Glomerular endothelial cell (primary cell): ENCODE results near the gene NEURL4. TPM values are rescaled to one million over a fixed set of nuclear protein-coding genes. Genes with fewer than 3 reads are reported as not detected.
"Not testable (repeated sequence)": the region's sequence is repeated elsewhere in the genome, so short reads cannot be mapped to it uniquely, and the experiment has no call there.

Experiments
- DNase-seq: peaks from one replicate; pipeline ENCODE4 v3.0.0-alpha.2; 2011; ENCODE audit warnings: low read depth, low spot score; ENCODE audit errors: extremely low read depth
- total RNA-seq: library from RNA; depleted of rRNA; stranded (reverse); fragments of >200 nt; gene quantifications from 2 replicates; pipeline ENCODE4 v1.2.3, GENCODE V29; 2015

The NEURL4 gene
- 15.5 and 16.4 TPM in 2 replicates for total RNA-seq

DNA sequence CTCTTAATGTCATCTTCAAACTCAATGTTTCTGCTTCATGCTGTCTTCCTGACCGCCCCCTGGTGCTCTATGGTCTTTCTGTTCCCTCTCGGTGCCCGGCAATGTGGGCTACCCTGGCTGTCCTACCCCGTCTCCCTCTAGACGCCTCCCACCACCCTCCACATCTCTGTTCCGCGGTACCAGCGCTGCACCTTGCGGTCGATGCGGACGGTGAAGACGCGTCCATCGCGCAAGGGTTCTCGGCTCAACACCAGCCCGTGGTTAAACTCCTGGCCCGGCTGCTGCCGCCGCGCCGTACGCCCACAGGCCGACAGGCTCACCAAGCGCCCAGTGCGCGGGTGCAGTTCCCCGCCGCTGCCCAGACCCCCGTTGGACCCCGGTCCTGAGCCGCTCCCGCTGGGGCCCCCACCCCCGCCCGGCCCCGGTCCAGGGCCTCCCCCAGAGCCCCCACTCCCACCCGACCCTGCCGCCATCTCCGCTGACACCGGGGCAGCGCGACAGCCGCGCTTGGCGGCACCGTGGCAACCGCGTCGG, at the start of gene NEURL4:
NEURL4 (minus strand) TSS at position 496 of the 534 bp plus-strand sequence; CDS start at position 473, 23 bp downstream.
- no peak for DNase-seq

DNA sequence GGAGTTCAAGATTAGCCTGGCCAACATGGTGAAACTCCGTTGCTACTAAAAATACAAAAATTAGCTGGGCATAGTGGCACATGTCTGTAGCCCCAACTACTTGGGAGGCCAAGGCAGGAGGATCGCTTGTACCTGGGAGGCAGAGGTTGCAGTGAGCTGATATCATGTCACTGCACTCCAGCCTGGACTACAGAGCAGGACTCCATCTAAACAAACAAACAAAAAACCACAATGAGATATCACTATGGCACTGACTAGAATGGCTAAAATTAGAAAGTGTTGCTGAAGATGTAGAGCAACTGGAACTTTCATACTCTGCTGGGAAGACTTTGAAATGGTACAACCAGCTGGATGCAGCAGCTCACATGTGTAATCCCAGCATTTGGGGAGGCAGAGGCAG, 45.2 kb upstream of the NEURL4 start:
- no peak for DNase-seq

DNA sequence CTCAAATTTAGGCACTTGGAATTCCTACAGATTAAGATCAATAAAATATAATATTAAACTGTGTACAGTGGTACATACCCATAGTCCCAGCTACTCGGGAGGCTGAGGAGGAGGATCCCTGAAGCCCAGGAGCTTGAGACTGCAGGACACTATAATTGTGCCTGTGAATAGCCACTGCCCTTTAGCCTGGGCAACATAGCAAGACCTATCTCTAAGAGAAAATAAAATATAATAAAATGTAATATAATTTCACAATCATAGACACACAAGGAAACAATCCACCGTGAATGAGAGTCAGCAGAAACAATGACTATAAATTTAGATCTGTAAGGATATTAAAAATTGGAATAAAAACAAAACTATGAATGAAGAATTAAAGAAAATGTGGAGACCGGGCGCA, 41.7 kb upstream of the NEURL4 start:
- no peak for DNase-seq

DNA sequence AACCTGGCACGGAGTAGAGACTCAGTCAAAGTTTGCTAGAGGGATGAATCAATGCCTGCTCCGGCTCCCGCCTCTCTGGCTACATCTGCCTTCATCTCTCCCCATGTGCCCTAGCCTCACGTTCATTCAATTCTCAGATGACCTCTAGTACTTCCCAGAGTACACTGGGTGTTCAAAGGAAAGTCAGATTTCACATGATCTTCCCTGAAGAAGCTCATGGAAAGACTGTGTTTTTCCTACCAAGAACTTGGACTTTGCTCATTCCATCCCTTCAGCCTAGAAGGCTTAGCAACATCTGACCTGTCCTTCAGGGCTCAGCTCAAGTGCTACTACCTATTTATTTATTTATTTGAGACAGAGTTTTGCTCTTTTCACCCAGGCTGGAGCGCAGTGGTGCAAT, 40.7 kb upstream of the NEURL4 start:
- no peak for DNase-seq

DNA sequence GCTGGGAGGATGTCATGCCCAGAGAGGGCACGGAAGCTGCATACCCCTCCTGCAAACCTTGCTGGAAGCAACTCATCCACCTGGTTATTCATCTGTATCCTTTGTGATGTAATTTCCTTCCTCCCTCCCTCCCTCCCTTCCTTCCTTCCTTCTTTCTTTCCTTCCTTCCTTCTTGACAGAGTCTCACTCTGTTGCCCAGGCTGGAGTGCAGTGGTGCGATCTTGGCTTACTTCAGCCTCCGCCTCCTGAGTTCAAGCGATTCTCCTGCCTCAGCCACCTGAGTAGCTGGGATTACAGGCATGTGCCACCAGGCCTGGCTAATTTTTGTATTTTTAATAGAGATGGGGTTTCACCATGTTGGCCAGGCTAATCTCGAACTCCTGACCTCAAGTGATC, 39.5 kb upstream of the NEURL4 start:
- not testable (repeated sequence) for DNase-seq

DNA sequence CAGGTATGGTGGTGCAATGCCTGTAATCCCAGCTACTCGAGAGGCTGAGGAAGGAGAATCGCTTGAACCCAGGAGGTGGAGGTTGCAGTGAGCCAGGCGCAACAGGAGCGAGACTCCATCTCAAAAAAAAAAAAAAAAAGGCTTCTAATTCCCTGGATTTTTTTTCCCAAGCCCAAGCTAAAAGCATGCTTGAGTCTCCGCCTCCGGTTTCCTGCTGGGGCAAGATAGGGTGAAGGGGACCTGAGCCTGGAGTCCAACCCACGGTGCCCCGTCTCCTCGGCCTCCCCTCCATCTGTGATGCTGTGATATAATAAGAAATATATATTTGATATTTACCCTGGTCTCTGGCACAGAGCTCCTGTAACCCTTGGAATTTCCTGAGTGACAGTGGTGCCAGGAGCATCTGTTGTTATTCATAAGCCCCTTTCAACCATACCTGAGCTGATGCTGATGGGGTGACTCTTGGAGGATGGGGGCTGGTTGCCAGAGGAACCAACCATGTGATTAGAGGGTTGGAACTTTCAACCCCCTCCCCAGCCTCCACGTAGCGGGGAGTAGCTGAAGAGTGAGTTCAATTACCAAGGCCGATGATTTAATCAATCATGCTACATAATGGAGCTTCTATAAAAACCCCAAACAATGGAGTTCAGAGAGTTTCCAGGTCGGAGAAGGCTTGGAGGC, 38.9 kb upstream of the NEURL4 start:
- no peak for DNase-seq

DNA sequence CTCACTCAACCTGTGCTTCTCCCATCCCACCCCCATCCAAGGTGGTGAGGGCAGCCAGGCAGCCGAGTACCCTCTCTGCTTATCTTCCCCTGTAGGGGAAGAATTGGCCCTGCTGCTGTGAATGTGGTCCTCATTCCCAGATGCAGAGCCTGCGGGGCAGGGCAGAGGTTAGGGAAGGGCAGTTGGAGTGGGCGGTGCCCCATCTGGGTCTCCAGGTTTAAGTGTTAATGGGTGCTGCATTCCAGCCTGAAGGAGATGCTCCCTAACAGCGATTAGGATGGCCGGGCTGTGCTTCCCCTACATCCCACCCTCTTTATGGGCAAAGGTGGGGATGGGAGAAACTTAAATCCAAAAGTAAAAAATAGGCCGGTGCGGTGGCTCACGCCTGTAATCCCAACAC, 37.9 kb upstream of the NEURL4 start:
- DNase-seq = no peak

DNA sequence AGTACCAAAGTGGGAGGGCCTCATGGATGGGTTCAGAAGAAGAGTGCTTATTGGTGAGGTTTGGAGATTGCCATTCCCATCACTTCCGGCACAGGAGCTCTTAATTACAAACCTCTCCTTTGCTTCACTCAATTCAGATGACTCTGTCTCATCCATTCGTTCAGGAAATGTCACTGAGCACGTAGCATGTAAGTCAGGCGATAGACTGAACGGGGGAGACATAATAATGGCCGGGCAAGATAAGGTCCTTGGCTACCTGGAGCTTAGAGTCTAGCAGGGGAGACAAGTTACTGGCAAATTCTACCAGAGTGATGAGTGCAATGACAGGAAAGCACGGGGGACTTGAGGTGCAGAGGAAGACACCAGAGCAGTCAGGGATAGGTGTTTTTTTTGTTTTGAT, 36.8 kb upstream of the NEURL4 start:
- not testable (repeated sequence) for DNase-seq

DNA sequence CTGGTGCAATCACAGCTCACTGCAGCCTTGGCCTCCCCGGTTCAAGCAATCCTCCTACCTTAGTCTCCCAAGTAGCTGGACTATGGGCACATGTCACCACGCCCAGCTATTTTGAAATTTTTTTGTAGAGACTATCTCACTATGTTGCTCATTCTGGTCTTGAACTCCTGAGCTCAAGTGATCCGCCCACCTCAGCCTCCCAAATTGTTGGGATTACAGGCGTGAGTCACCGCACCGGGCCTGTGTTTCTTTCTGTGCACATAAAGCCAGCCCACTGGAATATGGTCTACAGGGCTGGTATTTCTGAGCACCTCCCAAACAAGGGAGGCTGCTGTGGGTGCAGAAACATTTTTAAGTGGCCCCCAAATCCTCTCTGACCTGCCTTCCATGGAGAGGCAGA, 34.2 kb upstream of the NEURL4 start:
- DNase-seq = no peak

DNA sequence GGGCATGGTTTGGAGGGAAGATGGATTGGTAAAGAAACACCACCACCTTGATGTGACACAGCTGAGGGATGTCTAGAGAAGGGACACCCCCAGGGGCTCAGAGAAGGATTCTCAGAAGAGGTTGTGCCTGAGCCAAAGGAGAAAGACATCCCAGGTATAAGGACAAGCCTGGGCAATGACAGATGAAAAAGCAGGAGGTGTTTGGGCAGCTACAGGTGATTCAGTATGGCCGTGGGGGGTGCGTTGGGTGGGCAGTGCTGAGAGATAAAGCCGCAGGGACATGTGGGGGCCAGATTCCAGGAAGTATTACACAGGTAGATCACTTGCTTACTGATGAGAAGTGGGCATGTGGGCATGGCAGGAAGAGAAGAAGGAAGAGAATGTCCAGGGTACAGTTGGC, 32.8 kb upstream of the NEURL4 start:
- no peak for DNase-seq

DNA sequence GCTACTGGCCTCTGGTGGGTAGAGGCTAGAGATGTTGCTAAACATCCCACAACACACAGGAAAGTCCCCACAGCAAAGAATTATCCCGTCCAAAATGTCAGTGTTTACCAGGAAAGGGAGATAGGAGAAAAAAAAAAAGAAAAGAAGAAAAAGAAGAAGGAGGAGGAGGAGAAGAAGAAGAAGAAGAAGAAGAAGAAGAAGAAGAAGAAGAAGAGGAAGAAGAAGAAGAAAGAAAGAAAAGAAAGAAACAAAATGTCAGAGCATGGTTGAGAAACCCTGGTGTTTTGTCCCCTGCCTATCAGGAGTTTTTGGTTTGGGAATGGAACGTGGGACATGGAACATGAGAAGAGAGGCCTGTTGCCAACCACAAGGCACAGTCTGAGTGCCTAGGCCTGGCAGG, 28.2 kb upstream of the NEURL4 start:
- no peak for DNase-seq

DNA sequence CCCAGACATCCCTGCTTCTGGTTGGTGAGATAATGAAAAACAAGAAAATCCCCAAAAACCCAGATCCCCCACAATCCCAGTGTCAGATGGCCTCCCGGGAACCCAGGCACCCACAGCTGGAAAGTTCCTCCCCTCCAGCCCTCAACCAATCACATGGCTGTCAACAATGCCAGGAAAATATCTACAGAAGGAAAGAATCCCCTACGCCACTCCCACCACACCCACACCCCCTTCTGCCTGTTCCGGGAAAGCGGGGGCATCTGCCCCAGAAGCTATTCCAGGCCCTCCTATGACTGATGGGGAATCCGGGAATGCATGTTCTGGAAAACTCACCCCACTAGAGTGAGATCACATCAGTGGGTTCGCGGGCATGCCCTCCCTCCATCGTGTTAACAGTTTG, 27.6 kb upstream of the NEURL4 start:
- DNase-seq = no peak

DNA sequence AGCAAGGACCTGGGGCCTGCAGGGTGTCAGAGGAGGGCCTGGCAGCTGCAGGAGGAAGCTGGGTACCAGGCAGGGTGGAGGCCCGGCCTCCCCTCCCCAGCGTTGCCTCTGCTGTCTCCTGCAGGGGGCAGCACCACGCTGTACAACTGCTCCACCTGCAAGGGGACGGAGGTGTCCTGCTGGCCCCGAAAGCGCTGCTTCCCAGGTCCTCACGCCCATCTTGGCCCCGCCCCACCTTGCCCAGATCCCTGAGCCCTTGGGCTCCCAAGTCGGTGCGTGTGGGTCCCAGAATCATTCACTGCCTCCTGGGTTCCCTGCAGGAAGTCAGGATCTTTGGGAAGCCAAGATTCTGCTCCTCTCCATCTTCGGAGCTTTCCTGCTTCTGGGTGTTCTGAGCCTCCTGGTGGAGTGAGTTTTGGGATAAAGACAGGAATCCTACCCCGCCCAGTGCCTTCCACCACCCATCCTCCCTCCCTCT, 27.0 kb upstream of the NEURL4 start:
- DNase-seq = no peak

DNA sequence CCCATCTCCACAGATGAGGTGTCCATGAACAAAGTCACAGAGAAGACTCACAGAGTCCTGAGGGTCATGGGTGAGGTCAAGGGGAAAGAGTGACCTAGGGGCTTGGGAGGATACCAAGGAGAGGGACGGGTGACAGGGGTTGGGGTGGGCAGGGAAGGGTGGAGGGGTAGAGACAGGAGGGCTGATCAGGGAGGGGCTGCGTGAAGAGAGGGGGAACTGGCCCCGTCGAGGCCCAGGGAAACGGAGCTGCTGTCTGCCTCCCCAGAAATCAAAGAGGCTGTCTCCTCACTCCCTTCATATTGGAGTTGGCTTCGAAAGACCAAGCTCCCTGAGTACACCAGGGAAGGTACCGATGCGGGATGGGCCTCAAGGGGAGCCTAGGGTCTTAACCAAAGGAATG, 26.4 kb upstream of the NEURL4 start:
- DNase-seq = no peak

DNA sequence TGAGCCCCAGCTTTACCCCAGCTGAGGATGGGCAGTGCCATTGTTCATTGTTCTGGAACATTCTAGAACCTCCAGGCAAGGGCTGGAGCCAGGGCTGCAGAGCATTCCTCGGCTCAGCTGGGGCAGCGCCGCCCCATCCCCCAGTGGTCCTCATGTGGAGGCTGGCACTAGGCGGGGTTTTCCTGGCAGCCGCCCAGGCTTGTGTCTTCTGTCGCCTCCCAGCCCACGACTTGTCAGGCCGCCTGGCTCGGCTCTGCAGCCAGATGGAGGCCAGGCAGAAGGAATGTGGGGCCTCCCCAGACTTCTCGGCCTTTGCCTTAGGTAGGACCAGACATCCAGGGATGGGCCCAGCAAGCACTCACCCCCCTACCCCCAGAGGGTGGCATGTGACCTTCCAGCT, 25.9 kb upstream of the NEURL4 start, which contains the start of gene TMEM95:
TMEM95 (plus strand) TSS at position 104 of the 400 bp plus-strand sequence; CDS start at position 153, 49 bp downstream.
- no peak for DNase-seq

DNA sequence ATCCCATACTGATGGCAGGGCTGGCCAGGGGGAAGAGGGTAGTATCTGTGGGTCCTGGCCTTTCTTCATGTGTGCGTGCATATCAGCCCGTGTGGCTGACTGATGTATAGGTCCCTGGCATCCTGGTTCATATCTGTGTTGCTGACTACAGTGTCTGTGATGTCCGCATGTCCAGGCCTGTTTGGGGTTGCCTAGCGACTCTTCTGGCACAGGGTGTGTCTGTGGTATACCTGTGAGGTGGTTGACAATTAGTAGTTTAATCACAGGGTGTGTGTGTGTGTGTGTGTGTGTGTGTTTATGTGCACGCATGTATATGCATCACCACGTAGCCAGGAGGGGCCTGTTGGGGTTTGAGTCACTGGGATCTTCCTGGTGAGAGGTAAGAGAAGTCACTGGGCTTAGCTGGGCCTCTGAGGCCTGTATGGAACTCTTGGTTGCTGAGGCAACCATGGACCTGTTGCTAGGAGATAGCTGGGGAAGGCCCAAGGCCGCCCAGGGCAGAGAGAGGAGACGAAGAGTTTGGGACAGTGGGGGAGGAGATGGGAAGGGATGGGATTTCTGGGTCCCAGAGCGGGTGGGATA, 25.2 kb upstream of the NEURL4 start:
- no peak for DNase-seq

DNA sequence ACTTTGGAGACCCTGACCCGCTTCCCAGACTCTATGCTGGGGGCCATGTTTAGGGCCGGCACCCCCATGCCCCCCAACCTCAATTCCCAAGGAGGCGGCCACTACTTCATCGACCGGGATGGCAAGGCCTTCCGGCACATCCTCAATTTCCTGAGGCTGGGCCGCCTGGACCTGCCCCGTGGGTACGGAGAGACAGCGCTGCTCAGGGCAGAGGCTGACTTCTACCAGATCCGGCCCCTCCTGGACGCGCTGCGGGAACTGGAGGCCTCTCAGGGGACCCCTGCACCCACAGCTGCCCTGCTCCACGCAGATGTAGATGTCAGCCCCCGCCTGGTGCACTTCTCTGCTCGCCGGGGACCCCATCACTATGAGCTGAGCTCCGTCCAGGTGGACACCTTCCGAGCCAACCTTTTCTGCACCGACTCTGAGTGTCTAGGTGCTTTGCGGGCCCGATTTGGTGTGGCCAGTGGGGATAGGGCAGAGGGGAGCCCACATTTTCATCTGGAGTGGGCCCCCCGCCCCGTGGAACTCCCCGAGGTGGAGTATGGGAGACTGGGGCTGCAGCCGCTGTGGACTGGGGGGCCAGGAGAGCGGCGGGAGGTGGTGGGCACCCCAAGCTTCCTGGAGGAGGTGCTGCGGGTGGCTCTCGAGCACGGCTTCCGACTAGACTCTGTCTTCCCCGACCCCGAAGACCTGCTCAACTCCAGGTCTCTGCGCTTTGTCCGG, 23.9 kb upstream of the NEURL4 start:
- no peak for DNase-seq

DNA sequence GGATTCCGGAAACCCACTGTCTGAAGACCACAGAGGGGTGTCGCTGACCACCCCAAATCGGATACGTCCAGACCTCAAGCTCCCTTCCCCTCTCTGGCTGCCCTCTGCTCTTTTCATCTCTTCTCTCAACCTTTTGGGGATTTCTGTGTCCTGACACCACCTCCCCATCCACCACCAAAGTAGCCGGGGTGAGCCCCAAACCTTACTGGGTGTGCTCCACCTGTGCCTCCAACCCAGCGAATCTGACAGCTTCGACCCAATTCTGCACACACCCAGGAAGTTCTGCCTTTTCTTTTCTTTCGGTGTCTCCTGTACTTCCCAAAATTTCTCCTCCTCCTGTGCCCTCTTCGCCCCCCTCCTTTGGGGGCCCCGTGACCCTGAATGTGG, 23.4 kb upstream of the NEURL4 start:
- no peak for DNase-seq

DNA sequence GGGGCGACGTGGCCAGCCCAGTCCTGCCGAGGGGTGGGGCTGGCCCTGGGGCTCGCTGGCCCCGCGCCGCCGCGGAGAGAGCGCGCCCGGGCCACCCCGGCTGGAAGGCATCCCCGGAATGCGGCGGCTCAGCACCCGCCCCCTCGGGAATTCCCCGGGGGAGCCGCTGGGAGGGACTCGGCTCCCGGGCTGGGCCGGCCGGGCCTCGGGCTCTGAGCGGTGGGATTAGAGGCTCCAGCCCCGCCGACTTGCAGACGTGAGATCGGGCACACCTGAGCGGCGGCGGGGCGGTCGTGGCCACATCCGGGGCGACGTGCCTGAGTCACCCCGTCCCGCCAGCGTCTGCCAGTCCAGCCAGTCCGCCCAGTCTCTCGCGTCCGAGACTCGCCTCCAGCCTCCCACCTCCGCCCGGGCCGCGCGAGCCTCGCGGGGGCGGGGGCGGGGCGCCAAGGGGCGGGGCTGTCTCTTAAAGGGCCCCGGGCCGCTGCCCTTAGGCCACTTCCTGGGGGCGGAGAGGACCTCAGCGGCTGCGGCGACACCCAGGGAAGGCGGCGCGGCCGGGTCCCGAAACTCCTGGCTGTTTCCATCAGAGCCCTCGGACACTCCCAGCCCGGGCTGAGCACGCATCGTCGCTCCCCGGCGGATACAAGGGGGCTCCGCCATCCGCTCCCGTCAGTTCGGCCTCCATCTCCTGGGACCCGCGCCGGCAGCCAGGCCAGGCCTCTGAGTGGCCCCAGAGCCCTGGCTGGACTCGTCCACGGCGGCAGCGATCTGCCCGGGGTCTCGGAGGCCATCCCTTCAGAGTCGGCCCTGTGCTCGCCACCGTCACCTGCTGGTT, 22.7 kb upstream of the NEURL4 start, which contains the start of gene KCTD11:
KCTD11 (plus strand) TSS at position 498 of the 838 bp plus-strand sequence.
- DNase-seq = no peak

DNA sequence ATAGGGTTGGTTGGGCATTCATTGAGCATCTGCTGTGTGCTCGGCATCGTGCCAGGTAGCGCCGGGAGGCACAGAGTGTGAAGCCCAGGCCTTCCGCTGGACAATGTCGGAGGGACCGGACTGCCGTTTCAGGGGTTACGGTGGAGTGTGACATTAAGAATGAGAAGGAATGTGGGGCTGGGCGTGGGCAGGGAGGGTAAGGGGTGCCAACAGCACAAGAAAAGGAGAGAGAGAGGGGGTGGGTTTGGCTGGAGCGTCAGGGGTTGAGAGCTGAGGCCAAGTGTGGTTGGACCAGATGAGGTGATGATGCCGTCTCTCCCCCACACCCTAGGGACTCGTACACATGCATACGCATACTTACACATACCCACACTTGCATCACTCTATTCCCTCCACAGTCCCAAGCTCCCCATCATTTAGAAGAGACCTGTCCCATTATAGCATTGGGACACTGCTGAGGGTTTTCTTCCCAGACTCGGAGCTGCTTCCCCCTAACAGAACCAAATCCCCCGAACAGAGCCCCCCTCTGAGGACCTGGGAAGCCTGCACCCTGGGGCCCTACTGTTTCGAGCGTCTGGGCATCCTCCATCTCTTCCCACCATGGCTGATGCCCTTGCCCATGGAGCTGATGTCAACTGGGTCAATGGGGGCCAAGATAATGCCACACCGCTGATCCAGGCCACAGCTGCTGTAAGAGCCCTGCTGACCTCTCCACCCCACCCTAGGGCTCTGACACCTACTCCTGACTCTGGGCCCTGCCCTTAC, 19.5 kb upstream of the NEURL4 start:
- DNase-seq = no peak
